Hindlimb muscle (tissue), 1 donor: Measurements from ENCODE around the gene POLR2B. TPM values are rescaled to one million over a fixed set of nuclear protein-coding genes. Genes with fewer than 3 reads are reported as not detected.
"Not testable (repeated sequence)": the region's sequence is repeated elsewhere in the genome, so short reads cannot be mapped to it uniquely, and the experiment has no call there.

Source experiments
- DNase-seq: peaks from one replicate; pipeline ENCODE4 v3.0.0-alpha.2; 2013
- polyA plus RNA-seq: library from polyadenylated mRNA; unstranded; fragments of 120-200 nt; gene quantifications from one replicate; pipeline ENCODE4 v1.2.1, GENCODE V29; 2013; ENCODE audit not compliant: insufficient read length

Gene POLR2B
- polyA plus RNA-seq, 1 donor: 74.9 TPM

DNA sequence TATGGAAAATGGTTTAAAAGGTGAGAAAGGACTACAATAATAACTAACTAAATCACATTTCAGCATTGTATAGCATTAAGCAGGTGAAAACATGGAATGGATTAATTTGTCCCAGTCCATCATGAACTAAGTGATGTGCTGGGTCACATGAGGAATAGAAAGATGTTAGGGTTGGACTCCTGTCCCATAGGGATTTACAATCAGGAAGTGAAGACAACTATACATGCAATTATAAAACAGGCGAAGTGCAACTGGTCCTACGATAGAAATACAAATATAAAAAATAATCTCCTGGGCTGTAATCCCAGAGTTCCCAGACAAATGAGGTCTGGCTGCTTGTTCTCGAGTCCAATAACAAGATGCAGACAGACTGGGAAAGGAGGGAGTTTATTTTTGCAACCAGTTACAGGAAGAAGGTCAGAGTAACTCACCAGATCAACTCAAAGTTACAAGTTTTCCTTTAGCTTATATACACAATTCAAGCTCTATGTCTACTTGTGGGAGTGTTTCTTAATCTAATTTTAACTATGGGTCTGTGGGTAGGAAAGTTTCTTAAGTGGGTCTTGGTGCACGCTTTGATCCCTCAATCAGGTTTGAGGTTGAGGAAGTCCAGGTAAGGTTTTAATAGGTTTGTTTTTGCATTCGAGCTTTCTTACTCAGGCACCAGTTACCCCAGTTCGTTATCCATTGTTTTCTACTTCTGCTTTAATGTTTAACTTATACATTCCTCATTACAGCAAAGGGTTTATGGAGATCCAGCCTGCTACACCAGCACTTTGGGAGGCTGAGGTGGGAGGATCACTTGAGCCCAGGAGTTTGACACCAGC lies 81.4 kb downstream of the POLR2B start:
- DNase-seq: no peak

DNA sequence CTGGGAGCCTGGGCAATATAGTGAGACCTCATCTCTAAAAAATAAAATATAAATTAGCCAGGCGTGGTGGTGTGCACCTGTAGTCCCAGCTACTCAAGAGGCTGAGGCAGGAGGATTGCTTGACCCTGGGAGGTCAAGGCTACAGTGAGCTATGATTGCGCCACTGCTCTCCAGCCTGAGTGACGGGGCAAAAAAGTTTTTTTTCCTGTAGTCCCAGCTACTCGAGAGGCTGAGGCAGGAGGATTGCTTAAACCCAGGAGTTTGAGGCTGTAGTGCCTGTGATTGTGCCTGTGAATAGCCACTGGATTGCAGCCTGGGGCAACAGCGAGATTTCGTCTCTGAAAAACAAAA lies 82.0 kb downstream of the POLR2B start:
- not testable (repeated sequence) for DNase-seq

DNA sequence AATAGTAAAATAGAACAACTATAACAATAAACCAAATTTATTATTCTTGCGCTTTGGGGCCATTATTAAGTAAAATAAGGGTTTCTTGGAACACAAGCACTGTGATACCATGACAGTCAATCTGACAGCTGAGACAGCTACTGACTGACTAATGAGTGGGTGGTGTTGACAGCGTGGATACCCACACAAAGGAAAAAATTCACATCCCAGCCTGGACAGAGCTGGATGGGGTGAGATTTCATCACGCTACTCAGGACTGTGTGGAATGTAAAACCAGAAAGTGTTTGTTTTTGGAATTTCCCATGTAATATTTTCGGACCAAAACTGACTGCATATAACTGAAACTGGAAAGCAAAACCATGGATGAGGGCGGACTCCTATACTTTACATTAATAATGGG lies 82.7 kb downstream of the POLR2B start:
- DNase-seq: no peak

DNA sequence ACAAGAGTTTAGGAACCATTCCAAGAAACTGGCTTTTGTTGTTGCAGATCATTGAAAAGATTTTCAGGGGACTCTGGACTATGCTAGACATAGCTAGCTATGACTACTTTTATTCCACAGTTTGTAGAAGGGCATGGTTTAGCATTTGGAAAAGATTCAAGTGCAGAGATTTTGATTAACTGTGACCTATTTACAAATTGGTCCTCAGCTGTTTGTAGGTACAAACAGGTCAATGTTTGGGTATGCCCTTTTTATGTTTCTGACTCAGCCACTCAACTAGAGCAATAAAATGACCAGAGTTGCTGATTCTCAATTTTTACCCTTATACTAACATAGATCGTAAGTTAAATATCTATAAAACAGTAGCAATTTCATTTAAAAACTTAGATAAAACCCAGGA lies 84.8 kb downstream of the POLR2B start:
- DNase-seq: no peak

DNA sequence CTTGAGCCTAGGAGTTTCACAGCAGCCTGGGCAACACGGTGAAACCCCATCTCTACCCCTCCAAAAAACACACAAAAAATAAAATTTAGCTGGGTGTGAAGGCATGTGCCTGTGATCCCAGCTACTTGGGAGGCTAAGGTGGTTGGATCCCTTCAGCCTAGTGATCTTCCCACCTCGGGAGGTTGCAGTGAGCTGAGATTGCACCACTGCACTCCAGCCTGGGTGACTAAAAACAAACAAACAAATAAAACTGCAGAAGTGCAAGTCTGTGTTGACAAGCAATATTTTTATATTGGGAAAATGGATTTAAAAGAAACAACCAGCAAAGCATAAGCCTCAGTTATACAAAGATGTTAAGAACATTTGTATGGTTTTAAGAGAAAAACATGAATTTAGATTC lies 85.4 kb downstream of the POLR2B start:
- no peak for DNase-seq

DNA sequence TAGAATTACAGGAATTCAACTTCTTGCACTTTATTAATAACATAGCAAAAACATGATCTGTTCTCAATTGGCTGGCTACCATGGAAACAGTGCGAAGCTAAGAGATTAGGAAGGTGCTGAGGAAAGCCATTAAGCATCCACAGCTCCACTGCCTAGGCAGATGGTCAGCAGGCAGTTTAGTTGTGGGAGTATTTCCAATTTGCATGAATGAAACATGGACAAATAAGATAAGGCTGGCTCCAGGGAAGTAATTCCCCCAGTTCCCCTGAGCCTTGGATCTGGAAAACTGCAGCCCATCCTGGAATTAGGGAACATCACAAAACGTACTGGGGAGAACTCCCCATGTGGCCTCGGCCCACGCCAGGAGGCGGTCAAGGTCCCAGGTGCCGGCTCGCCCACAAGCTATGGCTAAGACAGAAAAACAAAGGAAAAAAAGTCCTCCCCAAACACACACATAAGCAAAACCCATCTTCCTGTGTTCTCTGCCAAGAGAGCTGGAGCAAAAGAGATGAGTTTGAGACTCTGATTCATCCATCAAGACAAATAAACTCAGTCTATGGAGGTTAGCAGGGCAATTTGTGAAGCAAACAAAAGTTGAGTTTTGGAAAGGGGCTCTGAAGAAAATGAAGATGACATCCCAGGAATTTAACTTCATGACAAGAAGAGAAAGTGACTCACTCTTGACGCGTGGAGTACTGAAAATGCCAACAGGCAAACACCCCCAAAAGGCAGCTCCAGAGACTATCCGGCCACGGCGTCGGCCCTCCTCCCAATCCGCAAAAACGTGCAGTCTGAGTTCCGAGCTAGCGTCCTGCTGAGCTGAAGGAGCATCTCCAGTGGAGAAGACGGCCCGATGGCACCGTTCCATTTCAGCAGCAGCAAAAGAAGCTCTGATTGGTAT lies 86.4 kb downstream of the POLR2B start:
- DNase-seq: no peak

DNA sequence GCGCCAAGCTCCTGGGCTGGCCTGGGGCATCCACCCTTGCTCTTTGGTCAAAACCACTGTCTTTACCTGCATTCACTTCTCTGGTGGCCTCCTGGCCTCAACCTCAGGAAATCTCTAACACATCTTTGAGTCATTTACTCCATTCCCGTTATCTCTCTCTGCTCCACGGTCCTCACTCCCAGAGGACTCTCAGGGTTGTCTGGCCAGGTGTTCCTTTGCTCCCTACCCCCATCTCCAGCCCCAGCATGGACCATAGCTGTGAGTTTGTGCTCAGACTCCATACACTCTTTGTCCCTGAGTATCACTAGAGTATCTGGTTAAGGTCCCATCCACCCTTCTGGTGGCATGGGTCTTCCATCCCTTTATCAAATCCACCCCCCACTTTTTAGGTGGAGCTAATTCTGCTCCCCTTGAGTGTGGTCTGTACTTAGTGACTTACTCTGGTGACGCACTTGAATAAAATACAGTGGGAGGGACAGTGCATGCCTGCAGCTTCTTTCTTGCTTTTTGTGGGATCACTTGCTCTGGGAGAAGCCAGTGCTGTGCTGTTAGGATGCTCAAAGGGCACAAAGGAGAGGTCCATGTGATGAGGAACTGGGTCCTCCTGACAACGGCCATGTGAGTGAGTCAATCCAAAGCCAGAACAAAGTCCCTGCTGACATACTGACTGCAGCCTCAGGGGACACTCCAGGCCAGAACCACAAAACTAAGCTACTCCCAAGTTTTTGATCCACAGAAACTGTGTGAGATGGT lies 87.2 kb downstream of the POLR2B start:
- DNase-seq: no peak

DNA sequence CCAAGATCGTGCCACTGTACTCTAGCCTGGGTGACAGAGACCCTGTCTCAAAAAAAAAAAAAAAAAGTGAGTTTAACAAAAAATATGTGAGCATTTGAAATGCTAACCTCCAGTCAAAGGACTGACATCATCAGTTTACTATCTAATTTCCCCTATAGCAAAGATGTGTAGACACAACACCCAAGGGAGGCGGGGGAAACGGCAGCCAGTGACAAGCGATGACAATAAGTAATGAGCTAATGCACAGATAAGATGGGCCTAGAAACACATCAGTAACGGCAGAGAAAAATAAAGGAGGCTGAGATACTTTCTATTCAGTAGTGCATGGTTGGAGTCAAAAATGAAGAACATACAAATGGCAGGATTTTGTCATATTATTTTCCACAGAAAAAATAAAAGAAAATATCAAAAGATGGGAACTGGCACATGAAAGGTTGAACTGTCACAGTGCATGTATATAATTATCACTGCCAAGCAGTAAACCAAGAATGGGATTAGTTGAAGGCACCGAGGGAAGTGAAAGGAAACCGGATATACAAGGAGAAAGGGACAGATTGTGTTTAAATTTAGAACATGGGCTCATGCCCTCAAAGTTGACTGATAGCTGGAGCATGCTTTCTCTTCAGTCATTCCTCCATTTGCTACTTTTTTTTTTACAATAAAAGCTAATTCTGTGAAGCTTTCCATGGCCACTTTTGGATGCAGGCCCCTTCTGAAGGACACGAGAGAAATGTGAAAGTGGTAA lies 89.7 kb downstream of the POLR2B start:
- DNase-seq: no peak

DNA sequence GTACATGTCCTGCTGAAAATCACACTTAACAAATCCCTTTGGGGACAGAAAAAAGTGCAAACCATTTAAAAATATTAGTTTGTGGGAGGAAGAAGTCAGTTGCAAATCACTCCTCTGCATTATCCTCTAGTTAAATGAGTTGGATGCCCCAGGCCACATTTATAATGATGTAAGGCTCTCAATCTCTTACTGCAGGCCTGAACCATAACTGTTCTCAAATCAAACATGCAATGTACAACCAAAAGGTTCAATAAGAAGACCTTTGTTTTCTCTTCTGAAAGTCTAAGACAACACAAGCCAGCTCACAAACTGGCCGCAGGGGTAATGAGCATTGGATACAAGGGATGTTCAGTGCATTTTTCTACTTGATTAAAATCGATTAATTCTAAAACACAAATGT lies 91.8 kb downstream of the POLR2B start:
- no peak for DNase-seq

DNA sequence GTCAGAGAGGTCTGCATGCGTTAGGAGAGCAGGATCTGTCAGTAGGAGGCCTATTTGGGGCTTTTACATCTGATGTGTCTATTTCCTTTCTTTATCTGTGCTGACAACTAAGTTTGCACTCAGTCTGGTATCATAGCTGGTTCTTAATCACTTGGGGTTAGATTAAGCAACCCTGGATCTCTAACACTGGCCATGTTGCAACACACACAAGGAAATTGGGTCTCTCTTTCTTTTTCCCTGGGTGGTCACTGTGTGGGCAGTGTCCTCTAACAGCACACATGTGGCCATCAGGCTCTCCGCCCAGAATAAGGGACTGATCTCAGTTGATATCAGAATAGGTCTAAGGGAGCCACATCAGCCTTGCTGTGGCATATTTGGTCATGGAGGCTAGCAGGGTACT lies 92.6 kb downstream of the POLR2B start:
- DNase-seq: no peak

DNA sequence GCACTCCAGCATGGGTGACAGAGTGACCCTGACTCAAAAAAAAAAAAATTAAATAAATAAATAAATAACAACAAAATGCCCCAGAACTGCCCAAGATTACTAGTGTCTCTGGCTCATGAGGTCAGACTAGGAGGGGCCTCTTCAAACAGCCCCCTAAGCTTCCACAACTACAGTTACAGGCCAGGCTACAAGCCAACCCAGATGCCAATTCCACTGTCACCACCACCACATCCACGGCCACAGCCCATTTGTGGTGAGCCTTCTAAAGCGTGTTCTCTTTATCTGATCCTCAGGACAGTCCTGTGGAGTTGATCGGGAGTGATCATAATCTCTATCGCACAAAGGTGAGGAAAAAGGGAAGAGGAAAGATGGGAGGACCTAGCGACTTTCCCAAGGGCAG lies 94.9 kb downstream of the POLR2B start:
- DNase-seq: no peak

DNA sequence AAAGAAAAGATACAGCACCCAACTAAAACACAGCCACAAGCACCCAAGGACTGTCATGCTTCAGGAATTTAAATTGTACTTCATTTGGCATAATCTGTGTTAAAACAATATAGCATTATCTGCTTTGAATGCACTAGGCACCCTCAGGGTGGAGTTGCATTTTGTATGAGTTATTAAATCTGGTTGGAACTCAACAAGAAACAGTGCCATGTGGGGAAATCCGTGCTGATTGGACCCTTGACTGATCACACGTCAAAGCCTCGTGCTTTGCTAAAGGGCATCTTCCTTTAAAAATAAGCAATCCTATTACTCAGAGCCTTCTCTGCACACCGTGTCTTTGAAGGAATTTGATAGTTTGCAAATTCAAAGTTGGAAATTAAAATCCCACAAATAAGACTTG lies 96.0 kb downstream of the POLR2B start:
- no peak for DNase-seq

DNA sequence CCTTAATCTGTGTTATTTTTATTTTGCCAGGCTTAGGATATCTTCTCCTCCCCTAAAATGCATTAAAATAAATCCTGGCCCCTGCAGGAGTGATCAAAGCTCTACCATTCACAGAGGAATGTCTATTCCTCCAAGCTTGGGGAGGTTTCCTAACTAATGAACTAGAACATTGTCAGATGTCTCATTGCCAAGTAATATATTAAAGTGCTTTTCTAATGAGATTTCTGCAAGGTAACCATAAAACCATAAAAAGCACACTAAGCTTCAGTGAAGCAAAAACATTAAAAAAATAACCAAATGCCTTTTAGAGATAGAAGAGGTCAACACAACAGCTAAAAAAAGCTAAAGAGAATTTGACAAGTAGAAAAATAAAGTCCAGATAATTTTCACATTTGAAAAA lies 96.7 kb downstream of the POLR2B start:
- DNase-seq: no peak

DNA sequence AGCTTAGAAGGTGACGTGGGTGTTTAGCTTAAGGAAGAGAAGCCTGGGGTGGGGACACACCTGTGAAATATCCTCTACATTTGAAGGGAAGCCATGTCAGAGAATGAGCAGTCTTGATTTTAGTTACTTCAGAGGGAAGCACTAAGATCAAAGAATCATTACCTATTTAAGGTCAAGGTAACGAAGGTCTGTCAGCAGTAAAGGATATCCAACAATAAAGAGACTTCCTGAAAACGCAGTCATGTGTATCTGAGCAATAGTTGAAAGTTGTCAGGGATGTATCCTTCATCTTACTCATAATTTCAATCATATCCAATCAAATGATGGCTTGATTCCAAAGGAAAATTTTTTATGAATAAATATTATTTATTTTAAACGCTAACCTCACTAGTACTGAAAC lies 98.0 kb downstream of the POLR2B start:
- DNase-seq: no peak

DNA sequence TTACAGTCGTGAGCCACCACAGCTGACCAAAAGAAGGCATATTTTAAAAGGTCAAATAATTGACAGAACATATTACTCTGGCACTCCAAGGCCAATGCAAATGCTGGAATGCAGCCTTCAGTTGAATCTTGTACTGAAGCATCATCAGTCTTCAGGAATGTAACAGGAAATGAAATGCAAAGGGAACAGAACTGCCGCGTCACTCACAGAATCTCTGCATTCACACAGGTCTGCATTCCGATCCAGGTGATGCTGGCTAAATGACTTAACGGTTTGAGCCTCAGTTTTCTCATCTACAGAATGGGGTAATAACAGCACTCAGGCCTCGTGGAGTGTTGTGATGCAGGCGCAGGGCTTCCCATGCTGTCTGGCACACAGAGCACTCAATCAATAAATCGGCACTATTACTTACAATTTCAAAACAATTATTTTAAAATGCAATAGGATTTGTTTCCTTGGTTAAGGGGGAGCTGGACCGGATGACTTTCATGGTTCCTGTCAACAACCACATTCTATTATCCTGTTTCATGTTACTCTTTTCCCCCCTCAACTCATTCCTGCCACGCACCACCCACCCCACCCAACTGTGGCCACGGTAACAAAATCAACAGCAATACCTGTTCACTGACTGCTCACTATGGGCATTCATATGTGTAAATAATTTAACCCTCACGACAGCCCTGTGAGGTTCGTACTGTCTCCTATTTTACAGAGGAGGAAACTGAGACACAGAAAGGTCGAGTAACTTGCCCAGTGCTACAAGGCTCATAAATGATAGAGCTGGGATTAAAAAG lies 99.1 kb downstream of the POLR2B start:
- DNase-seq: no peak

DNA sequence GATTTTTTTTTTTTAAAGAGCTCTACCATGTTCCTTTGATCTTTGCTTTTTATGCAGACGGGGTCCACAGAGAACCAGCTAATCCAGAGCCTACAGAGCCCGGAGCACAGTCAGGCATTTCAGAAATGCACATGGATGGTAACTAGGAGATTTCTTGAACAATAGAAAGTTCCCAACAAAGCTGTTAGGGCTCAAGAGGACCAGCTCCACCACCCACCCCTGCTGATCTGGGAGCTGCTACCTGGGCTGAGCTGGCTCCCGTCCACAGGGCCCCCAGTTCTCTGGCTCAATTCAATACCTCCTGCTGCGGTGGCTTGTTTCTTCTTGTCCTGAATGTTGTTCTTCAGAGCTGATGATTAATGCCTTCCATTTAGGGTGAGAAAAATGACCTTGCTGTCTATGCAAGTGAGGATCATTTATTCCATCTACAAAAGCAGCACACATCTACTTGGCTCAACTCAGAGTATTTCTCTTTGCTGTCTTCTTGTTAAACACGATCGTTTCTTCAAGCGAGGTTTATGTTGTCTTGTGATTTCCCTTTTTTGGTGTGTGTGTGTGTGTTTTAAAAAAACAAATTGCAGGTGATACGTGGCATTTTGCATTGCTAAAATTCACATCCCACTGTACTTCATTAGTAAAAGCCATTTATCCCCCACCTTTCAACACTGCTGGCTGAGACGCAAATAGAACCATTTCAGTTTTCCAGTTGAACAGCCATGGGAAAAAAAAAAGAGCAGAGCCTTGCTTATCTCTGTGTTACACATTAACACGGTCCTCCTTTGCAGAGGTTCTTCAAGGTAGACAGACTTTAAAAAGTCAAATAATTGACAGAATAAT lies 100.2 kb downstream of the POLR2B start:
- no peak for DNase-seq
